HL-60 (cell line): ENCODE results near the gene SPAG17.

Experiments
- GABPA ChIP-seq: IDR thresholded peaks from 2 replicates; pipeline ENCODE4 v1.6.1; 2012; ENCODE audit warnings: low read depth
- POLR2AphosphoS5 ChIP-seq: IDR thresholded peaks from 2 replicates; pipeline ENCODE4 v1.6.1; 2012; ENCODE audit warnings: low read depth
- SPI1 ChIP-seq: IDR thresholded peaks from 2 replicates; pipeline ENCODE4 v1.6.1; 2012; ENCODE audit warnings: low read depth, mild to moderate bottlenecking, borderline replicate concordance
- TF ChIP-seq, protein P1 (sequence below): IDR thresholded peaks from one replicate; pipeline ENCODE4 v1.5.1; 2011; ENCODE audit warnings: low read length, control low read depth, inconsistent platforms; ENCODE audit not compliant: insufficient read depth
- TF ChIP-seq, protein P2 (sequence below): IDR thresholded peaks from 2 replicates; pipeline ENCODE4 v1.6.1; 2012; ENCODE audit warnings: low read depth; ENCODE audit not compliant: insufficient replicate concordance

DNA sequence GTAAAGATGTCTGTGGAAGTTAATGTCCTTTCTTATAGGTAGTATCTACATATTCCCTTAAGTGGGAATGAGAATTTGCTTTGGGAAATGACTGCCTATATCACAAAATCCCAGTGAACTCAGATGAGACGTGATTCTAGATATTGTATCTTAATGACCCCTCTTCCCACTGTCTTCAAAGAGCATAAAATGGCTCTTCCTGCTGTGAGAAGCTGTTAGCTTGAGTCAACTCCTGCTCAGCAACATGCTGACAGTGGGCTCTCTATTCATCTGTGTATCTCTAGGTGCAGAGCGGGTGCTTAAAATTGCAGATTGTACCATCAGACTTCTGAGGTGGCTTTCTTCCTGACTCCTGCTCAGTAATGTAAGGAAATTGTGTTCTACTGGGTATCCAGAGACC lies 100.6 kb downstream of the SPAG17 start:
- TF ChIP-seq, protein P1, sequence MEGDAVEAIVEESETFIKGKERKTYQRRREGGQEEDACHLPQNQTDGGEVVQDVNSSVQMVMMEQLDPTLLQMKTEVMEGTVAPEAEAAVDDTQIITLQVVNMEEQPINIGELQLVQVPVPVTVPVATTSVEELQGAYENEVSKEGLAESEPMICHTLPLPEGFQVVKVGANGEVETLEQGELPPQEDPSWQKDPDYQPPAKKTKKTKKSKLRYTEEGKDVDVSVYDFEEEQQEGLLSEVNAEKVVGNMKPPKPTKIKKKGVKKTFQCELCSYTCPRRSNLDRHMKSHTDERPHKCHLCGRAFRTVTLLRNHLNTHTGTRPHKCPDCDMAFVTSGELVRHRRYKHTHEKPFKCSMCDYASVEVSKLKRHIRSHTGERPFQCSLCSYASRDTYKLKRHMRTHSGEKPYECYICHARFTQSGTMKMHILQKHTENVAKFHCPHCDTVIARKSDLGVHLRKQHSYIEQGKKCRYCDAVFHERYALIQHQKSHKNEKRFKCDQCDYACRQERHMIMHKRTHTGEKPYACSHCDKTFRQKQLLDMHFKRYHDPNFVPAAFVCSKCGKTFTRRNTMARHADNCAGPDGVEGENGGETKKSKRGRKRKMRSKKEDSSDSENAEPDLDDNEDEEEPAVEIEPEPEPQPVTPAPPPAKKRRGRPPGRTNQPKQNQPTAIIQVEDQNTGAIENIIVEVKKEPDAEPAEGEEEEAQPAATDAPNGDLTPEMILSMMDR = no peak
- TF ChIP-seq POLR2AphosphoS5 (no peak), GABPA (no peak), SPI1 (no peak)
- TF ChIP-seq, protein P2, sequence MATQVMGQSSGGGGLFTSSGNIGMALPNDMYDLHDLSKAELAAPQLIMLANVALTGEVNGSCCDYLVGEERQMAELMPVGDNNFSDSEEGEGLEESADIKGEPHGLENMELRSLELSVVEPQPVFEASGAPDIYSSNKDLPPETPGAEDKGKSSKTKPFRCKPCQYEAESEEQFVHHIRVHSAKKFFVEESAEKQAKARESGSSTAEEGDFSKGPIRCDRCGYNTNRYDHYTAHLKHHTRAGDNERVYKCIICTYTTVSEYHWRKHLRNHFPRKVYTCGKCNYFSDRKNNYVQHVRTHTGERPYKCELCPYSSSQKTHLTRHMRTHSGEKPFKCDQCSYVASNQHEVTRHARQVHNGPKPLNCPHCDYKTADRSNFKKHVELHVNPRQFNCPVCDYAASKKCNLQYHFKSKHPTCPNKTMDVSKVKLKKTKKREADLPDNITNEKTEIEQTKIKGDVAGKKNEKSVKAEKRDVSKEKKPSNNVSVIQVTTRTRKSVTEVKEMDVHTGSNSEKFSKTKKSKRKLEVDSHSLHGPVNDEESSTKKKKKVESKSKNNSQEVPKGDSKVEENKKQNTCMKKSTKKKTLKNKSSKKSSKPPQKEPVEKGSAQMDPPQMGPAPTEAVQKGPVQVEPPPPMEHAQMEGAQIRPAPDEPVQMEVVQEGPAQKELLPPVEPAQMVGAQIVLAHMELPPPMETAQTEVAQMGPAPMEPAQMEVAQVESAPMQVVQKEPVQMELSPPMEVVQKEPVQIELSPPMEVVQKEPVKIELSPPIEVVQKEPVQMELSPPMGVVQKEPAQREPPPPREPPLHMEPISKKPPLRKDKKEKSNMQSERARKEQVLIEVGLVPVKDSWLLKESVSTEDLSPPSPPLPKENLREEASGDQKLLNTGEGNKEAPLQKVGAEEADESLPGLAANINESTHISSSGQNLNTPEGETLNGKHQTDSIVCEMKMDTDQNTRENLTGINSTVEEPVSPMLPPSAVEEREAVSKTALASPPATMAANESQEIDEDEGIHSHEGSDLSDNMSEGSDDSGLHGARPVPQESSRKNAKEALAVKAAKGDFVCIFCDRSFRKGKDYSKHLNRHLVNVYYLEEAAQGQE = no peak
